Prostate gland (tissue), 2 donors: Measurements from ENCODE around the gene THBS1. TPM values are rescaled to one million over a fixed set of nuclear protein-coding genes. Genes with fewer than 3 reads are reported as not detected.

ENCODE experiments used
- DNase-seq: peaks from one replicate; pipeline ENCODE4 v3.0.0-alpha.2; 2019; ENCODE audit warnings: low spot score
- H3K27ac ChIP-seq, 2 donors: fragments of 200-600 bp; sonication (generic); 2 replicates each; pipeline ENCODE4 v1.5.1; 2017 to 2019
- H3K27me3 ChIP-seq: fragments of 200-600 bp; sonication (generic); replicated peaks from 2 replicates; pipeline ENCODE4 v1.5.1; 2019; ENCODE audit not compliant: insufficient read depth
- H3K36me3 ChIP-seq, 2 donors: fragments of 200-600 bp; sonication (generic); 1 replicate in 1 of 2; 2 replicates in 1 of 2; pipeline versions ENCODE4 v1.5.1 to v1.8.1; 2017 to 2019
- H3K4me1 ChIP-seq: fragments of 200-600 bp; sonication (generic); replicated peaks from 2 replicates; pipeline ENCODE4 v1.5.1; 2019
- H3K4me3 ChIP-seq, 2 donors: fragments of 200-600 bp; sonication (generic); 2 replicates each; pipeline ENCODE4 v1.5.1; 2017 to 2019
- H3K9me3 ChIP-seq: fragments of 200-600 bp; sonication (generic); 2 replicates; pipeline ENCODE4 v1.5.1; 2017
- CTCF ChIP-seq, 4 experiments: fragments of 200-600 bp in 2 of 4; fragments of 450-650 bp in 2 of 4; sonication (generic) in 2 of 4; IDR thresholded peaks; 1 replicate in 3 of 4; 2 replicates in 1 of 4; pipeline ENCODE4 v1.5.1; 2016 to 2019; ENCODE audit warnings: antibody characterized with exemption in 4 of 4, mild to moderate bottlenecking in 2 of 4, moderate library complexity in 2 of 4
- POLR2A ChIP-seq: fragments of 450-650 bp; IDR thresholded peaks from one replicate; pipeline ENCODE4 v1.6.1; 2016; ENCODE audit warnings: antibody characterized with exemption, mild to moderate bottlenecking
- POLR2AphosphoS5 ChIP-seq: sonication (generic); formaldehyde crosslinking; IDR thresholded peaks from one replicate; pipeline ENCODE4 v1.6.1; 2017; ENCODE audit warnings: antibody characterized with exemption
- WGBS: methylation state at CpG from one replicate; pipeline ENCODE4 v1.1.5; 2018; 5-methylcytosine and 5-hydroxymethylcytosine counted together
- intact Hi-C: fragments of 100-400 bp; cut with DNase I; formaldehyde crosslinking; loops from one replicate; pipeline ENCODE4 v1.14.2; 2022
- total RNA-seq, 2 donors: library from RNA; depleted of rRNA; stranded (reverse); fragments of >200 nt; gene quantifications; one replicate each; pipeline ENCODE4 v1.1.0, GENCODE V29; 2016

THBS1 gene
- 10 to 100 TPM; 50.1 to 95.7 TPM for total RNA-seq

GRCh38 chr15:39580485-39581241, at the start of gene THBS1:
Gene THBS1, plus strand, starts transcription at chr15:39581079. Its CDS starts 779 bp downstream, at chr15:39581858.
- under 1% methylated on average over 57 of the region's 74 CpGs for WGBS
- H3K4me1 ChIP-seq = peaks cover under 1% of the 10 kb centered on the region
- peak; percentile 78 for DNase-seq
- no peaks in the 10 kb centered on the region for H3K36me3 ChIP-seq
- intact Hi-C loops = loop anchor here (1.0 to 5.0 kb wide), 4 partner anchors 408 to 873 kb away; no protein-coding TSS in a partner anchor
- peak within 1 kb of the TSS; percentile 84 to 88 for H3K27ac ChIP-seq
- TF ChIP-seq CTCF (IDR thresholded peaks at IDR 0.05) (no peak), POLR2AphosphoS5 (peak; percentile 67), POLR2A (peak; percentile 76)
- no peaks in the 10 kb centered on the region for H3K27me3 ChIP-seq
- H3K9me3 ChIP-seq = no peaks in the 10 kb centered on the region
- peak within 1 kb of the TSS; percentile 50 to 54 for H3K4me3 ChIP-seq

GRCh38 chr15:39534996-39535395, 45.9 kb upstream of the THBS1 start:
- 51% methylated on average over 5 of the region's 5 CpGs for WGBS
- TF ChIP-seq POLR2AphosphoS5 (no peak), CTCF (IDR thresholded peaks at IDR 0.05) (no peak), POLR2A (no peak)
- Histone ChIP-seq H3K27me3 (no peaks in the 10 kb centered on the region), H3K36me3 (no peaks in the 10 kb centered on the region), H3K27ac (peak overlapping the region; percentile 4 to 50), H3K9me3 (no peaks in the 10 kb centered on the region), H3K4me1 (peaks cover 17% of the 10 kb centered on the region), H3K4me3 (no peak overlapping the region)
- peak; percentile 22 for DNase-seq
- intact Hi-C loops = no loop called here

GRCh38 chr15:39535466-39535865, 45.4 kb upstream of the THBS1 start:
- Histone ChIP-seq H3K27me3 (no peaks in the 10 kb centered on the region), H3K27ac (peak overlapping the region; percentile 4 to 50), H3K4me3 (no peak overlapping the region), H3K9me3 (no peaks in the 10 kb centered on the region), H3K4me1 (peaks cover 17% of the 10 kb centered on the region), H3K36me3 (no peaks in the 10 kb centered on the region)
- 50% methylated on average over 10 of the region's 10 CpGs for WGBS
- intact Hi-C loops = no loop called here
- no peak for TF ChIP-seq POLR2A
- peak; percentile 71 for DNase-seq

GRCh38 chr15:39538936-39539335, 41.9 kb upstream of the THBS1 start:
- Histone ChIP-seq H3K9me3 (no peaks in the 10 kb centered on the region), H3K27ac (no peak overlapping the region), H3K4me3 (no peak overlapping the region), H3K36me3 (no peaks in the 10 kb centered on the region), H3K27me3 (no peaks in the 10 kb centered on the region), H3K4me1 (peaks cover 10% of the 10 kb centered on the region)
- intact Hi-C loops = no loop called here
- no peak for DNase-seq
- WGBS = 68% methylated on average over 3 of the region's 3 CpGs
- TF ChIP-seq CTCF (IDR thresholded peaks at IDR 0.05) (no peak), POLR2AphosphoS5 (no peak), POLR2A (no peak)

GRCh38 chr15:39539466-39539865, 41.4 kb upstream of the THBS1 start:
- TF ChIP-seq CTCF (IDR thresholded peaks at IDR 0.05) (no peak), POLR2AphosphoS5 (no peak), POLR2A (no peak)
- Histone ChIP-seq H3K27ac (peak overlapping the region in 1 of 2 donors; percentile 33), H3K9me3 (no peaks in the 10 kb centered on the region), H3K36me3 (no peaks in the 10 kb centered on the region), H3K4me1 (peaks cover 10% of the 10 kb centered on the region), H3K27me3 (no peaks in the 10 kb centered on the region), H3K4me3 (no peak overlapping the region)
- no peak for DNase-seq
- 56% methylated on average over 2 of the region's 2 CpGs for WGBS
- intact Hi-C loops = no loop called here
